Stimulated activated CD4-positive, alpha-beta T cell treated with anti-CD3 and anti-CD28 coated beads, Interleukin-4, amount 100 ng/mL, for 24 hours (primary cell): ENCODE results near the gene MPV17L2.

Source experiments
- DNase-seq: peaks from one replicate; pipeline ENCODE4 v3.0.0-alpha.2; 2020

MPV17L2 gene

GRCh38 chr19:18219911-18220631 is 27.1 kb downstream of the MPV17L2 start:
- DNase-seq: no peak

GRCh38 chr19:18220632-18221275 is 27.7 kb downstream of the MPV17L2 start:
- no peak for DNase-seq

- DNase-seq: no peak
Observed at GRCh38 chr19:18221815-18222725, 29.1 kb downstream of the MPV17L2 start.

- peak; percentile 21 for DNase-seq
Observed at GRCh38 chr19:18223860-18224524, 31.0 kb downstream of the MPV17L2 start.

- peak; percentile 93 for DNase-seq
Observed at GRCh38 chr19:18224525-18225354, 31.7 kb downstream of the MPV17L2 start.

- no peak for DNase-seq
Observed at GRCh38 chr19:18225355-18225701, 32.3 kb downstream of the MPV17L2 start.

GRCh38 chr19:18225702-18226468 is 32.9 kb downstream of the MPV17L2 start, which contains the start of gene PDE4C:
Gene PDE4C (minus strand): TSS chr19:18226438. CDS start chr19:18226415, 23 bp downstream.
- no peak for DNase-seq

GRCh38 chr19:18226956-18227780 is 34.1 kb downstream of the MPV17L2 start:
- DNase-seq: no peak

- DNase-seq: no peak
Observed at GRCh38 chr19:18227781-18228271, 34.8 kb downstream of the MPV17L2 start.

- no peak for DNase-seq
Observed at GRCh38 chr19:18229474-18229873, 36.5 kb downstream of the MPV17L2 start.

- DNase-seq: no peak
Observed at GRCh38 chr19:18229915-18230314, 36.9 kb downstream of the MPV17L2 start.

GRCh38 chr19:18230941-18231734 is 38.1 kb downstream of the MPV17L2 start:
- DNase-seq: no peak

GRCh38 chr19:18231775-18232174 is 38.8 kb downstream of the MPV17L2 start:
- DNase-seq: no peak

- no peak for DNase-seq
Observed at GRCh38 chr19:18232540-18233223, 39.7 kb downstream of the MPV17L2 start.

GRCh38 chr19:18233224-18233825 is 40.3 kb downstream of the MPV17L2 start:
- peak; percentile 45 for DNase-seq

GRCh38 chr19:18234194-18234593 is 41.2 kb downstream of the MPV17L2 start:
- no peak for DNase-seq

GRCh38 chr19:18239303-18239702 is 46.3 kb downstream of the MPV17L2 start:
- DNase-seq: no peak

GRCh38 chr19:18245297-18245696 is 52.3 kb downstream of the MPV17L2 start:
- no peak for DNase-seq
